ENCODE results near the gene ERFL.

ERFL gene

GRCh38 chr19:41921577-41922576 is 6.4 kb downstream of the ERFL start:
- Histone ChIP-seq H3K4me2 (ENCODE audit: low read length) (no peak overlapping the region), H3K27ac (ENCODE audit: low read depth, low read length, poor library complexity, severe bottlenecking) (no peak overlapping the region), H2AFZ (ENCODE audit: low read length) (no peak overlapping the region)

GRCh38 chr19:41920882-41921576 is 7.2 kb downstream of the ERFL start:
- Histone ChIP-seq H3F3A (ENCODE audit: insufficient read depth, low read length) (no peaks in the 10 kb centered on the region), H3K27ac (ENCODE audit: low read depth, low read length, poor library complexity, severe bottlenecking) (no peak overlapping the region), H3K27me3 (ENCODE audit: insufficient read depth, low read length) (peaks cover 16% of the 10 kb centered on the region), H3K9ac (ENCODE audit: low read length) (no peak overlapping the region), H3K36me3 (ENCODE audit: insufficient read depth, low read length) (no peaks in the 10 kb centered on the region), H3K79me2 (ENCODE audit: insufficient read depth, low read length) (no peaks in the 10 kb centered on the region), H3K4me3 (ENCODE audit: low read depth, low read length, poor library complexity, severe bottlenecking) (no peak overlapping the region), H3K4me2 (ENCODE audit: low read length) (no peak overlapping the region), H4K20me1 (ENCODE audit: insufficient read depth, low read length) (no peaks in the 10 kb centered on the region), H3K9me3 (ENCODE audit: low read length) (no peaks in the 10 kb centered on the region), H3K4me1 (ENCODE audit: insufficient read depth, low read length, severe bottlenecking) (no peaks in the 10 kb centered on the region), H3K9me2 (ENCODE audit: low read depth, low read length) (no peaks in the 10 kb centered on the region), H2AFZ (ENCODE audit: low read length) (no peak overlapping the region)
- TF ChIP-seq, protein P1, sequence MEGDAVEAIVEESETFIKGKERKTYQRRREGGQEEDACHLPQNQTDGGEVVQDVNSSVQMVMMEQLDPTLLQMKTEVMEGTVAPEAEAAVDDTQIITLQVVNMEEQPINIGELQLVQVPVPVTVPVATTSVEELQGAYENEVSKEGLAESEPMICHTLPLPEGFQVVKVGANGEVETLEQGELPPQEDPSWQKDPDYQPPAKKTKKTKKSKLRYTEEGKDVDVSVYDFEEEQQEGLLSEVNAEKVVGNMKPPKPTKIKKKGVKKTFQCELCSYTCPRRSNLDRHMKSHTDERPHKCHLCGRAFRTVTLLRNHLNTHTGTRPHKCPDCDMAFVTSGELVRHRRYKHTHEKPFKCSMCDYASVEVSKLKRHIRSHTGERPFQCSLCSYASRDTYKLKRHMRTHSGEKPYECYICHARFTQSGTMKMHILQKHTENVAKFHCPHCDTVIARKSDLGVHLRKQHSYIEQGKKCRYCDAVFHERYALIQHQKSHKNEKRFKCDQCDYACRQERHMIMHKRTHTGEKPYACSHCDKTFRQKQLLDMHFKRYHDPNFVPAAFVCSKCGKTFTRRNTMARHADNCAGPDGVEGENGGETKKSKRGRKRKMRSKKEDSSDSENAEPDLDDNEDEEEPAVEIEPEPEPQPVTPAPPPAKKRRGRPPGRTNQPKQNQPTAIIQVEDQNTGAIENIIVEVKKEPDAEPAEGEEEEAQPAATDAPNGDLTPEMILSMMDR (IDR thresholded peaks at IDR 0.05; ENCODE audit: low read length), result peak; percentile 27; the same call in 1 of the 2 replicates
- TF ChIP-seq EZH2 (IDR thresholded peaks at IDR 0.05; ENCODE audit: borderline replicate concordance, low read length), result no peak

More at GRCh38 chr19:41921577-41922576, 6.4 kb downstream of the ERFL start:
- no peak overlapping the region for H3K9ac ChIP-seq (ENCODE audit: low read length)
- no peaks in the 10 kb centered on the region for H4K20me1 ChIP-seq (ENCODE audit: insufficient read depth, low read length)
- no peaks in the 10 kb centered on the region for H3K9me2 ChIP-seq (ENCODE audit: low read depth, low read length)
- no peak for TF ChIP-seq EZH2 (IDR thresholded peaks at IDR 0.05; ENCODE audit: borderline replicate concordance, low read length)
- TF ChIP-seq, protein P1 (IDR thresholded peaks at IDR 0.05; ENCODE audit: low read length), result no peak
- H3K4me1 ChIP-seq (ENCODE audit: insufficient read depth, low read length, severe bottlenecking), result no peaks in the 10 kb centered on the region
- H3F3A ChIP-seq (ENCODE audit: insufficient read depth, low read length), result no peaks in the 10 kb centered on the region
- H3K36me3 ChIP-seq (ENCODE audit: insufficient read depth, low read length), result no peaks in the 10 kb centered on the region
- H3K27me3 ChIP-seq (ENCODE audit: insufficient read depth, low read length), result peaks cover 7% of the 10 kb centered on the region; the same call in 1 of the 2 replicates
- no peak overlapping the region for H3K4me3 ChIP-seq (ENCODE audit: low read depth, low read length, poor library complexity, severe bottlenecking)
- no peaks in the 10 kb centered on the region for H3K79me2 ChIP-seq (ENCODE audit: insufficient read depth, low read length)
- H3K9me3 ChIP-seq (ENCODE audit: low read length), result no peaks in the 10 kb centered on the region

DNA sequence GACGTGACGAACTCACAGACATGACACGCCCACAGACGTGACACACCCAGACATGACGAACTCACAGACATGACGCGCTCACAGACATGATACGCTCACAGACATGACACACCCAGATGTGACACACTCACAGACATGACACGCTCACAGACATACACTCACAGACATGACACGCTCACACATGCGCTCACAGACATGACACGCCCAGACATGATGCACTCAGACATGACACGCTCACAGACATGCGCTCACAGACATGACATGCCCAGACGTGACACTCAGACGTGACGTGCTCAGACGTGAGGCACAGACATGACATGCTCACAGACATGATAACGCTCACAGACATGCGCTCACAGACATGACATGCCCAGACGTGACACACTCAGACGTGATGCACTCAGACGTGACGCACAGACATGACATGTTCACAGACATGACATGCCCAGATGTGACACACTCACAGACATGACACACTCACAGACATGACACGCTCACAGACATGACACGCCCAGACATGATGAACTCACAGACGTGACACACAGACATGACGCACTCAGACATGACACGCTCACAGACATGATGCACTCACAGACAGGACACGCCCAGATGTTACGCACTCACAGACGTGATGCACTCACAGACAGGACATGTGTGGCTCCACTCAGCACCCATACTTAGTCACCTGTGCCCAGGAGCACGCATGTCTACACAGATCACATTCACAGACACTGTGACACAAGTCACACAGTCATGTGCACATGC is 8.1 kb downstream of the ERFL start:
- no peak overlapping the region for H2AFZ ChIP-seq (ENCODE audit: low read length)
- H3K79me2 ChIP-seq (ENCODE audit: insufficient read depth, low read length), result no peaks in the 10 kb centered on the region
- no peak overlapping the region for H3K27ac ChIP-seq (ENCODE audit: low read depth, low read length, poor library complexity, severe bottlenecking)
- no peaks in the 10 kb centered on the region for H3F3A ChIP-seq (ENCODE audit: insufficient read depth, low read length)
- H3K4me2 ChIP-seq (ENCODE audit: low read length), result no peak overlapping the region
- no peaks in the 10 kb centered on the region for H3K4me1 ChIP-seq (ENCODE audit: insufficient read depth, low read length, severe bottlenecking)
- no peaks in the 10 kb centered on the region for H3K9me3 ChIP-seq (ENCODE audit: low read length)
- no peak overlapping the region for H3K9ac ChIP-seq (ENCODE audit: low read length)
- H3K9me2 ChIP-seq (ENCODE audit: low read depth, low read length), result no peaks in the 10 kb centered on the region
- H4K20me1 ChIP-seq (ENCODE audit: insufficient read depth, low read length), result no peaks in the 10 kb centered on the region
- no peaks in the 10 kb centered on the region for H3K36me3 ChIP-seq (ENCODE audit: insufficient read depth, low read length)
- TF ChIP-seq EZH2 (IDR thresholded peaks at IDR 0.05; ENCODE audit: borderline replicate concordance, low read length), result no peak
- TF ChIP-seq, protein P1 (IDR thresholded peaks at IDR 0.05; ENCODE audit: low read length), result no peak
- peaks cover 13% of the 10 kb centered on the region for H3K27me3 ChIP-seq (ENCODE audit: insufficient read depth, low read length)
- no peak overlapping the region for H3K4me3 ChIP-seq (ENCODE audit: low read depth, low read length, poor library complexity, severe bottlenecking)

Data from OCI-LY1 (cell line).